Stimulated activated CD8-positive, alpha-beta memory T cell treated with anti-CD3 and anti-CD28 coated beads, Interleukin-15, amount 100 ng/mL, for 24 hours (primary cell): Measurements from ENCODE around the gene KRT33B.

Experiments
- DNase-seq: peaks from one replicate; pipeline ENCODE4 v3.0.0-alpha.2; 2020; ENCODE audit warnings: low read depth

Gene KRT33B

DNA sequence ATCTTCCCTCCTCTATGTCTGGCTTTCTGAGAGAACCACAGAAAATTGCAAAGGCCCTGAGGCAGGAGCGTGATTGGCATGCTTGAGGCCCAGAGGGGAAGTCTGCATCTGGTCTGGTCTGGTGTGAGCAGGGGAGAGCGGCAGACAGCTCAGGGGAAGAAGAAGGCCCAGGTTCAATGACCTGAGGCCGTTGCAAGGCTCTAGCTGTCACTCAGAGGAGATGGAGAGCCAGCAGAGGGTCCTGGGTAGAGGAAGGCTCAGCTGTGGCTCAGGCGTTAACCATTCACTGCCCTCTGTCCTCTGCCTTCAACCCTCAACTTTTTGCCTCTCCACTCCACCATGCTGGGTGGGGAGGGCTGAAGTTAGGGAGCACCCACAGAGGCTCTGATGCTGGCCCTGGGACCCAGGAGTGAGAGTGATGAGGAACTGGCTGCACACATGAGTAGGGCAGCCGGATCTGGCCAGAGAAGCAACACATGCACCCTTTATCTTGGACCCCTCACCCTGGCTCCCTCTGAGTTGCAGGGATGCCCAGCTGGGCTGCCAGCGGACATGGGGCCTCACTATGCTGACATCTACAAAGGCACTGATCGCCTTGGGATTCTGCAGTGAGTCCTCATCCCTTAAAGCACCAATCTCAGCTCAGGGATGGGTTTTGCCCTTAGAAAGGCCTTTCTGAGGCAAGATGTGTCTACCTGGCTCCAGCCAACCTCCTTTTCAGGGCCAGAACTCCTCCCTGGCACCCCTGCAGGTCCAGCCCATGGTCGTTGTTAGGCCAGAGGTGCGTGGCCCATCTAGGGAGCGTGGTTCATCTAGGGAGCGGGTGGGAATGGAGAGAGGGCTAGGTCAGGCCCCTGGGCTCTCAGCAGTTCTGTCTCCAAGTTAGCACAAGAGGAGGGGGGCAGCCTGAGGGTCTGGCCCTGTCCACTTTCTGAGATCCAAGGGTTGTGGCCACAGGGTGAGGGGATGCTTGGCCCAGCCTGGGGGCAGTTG lies 46.4 kb downstream of the KRT33B start:
- no peak for DNase-seq

DNA sequence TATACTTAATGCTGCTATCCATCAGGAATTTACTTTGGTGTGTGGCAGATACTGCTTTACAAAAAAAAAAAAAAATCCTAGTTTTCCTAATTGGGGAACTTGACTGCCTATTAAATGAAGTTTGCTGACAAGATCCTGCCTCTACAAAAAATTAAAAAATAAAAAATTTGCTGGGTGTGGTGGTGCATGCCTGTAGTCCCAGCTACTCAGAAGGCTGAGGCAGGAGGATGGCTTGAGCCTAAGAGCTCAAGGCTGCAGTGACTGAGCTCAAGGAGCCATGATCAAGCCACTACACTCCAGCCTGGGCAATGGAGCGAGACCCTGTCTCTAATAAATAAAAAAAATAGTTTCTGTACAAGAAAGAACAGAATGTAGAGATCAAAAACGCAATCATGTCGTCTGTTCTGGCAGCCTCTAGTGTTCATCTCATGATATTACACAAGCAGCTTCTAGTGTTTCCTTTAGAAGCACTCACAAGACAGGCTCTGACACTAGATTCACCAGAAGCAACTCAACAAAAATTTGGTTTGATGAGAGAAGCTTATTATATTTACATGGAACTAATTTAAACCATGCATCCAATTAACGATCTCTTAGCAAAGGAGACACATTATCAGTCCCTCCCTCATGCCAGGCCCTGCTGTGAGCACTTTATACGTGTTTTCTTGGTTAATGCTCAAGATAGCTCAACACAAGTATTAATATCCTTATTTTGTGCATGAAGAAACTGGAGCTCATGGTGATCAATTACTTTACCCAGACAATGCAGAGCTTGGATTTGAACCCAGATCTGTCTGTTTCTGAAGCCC lies 47.3 kb downstream of the KRT33B start:
- no peak for DNase-seq

DNA sequence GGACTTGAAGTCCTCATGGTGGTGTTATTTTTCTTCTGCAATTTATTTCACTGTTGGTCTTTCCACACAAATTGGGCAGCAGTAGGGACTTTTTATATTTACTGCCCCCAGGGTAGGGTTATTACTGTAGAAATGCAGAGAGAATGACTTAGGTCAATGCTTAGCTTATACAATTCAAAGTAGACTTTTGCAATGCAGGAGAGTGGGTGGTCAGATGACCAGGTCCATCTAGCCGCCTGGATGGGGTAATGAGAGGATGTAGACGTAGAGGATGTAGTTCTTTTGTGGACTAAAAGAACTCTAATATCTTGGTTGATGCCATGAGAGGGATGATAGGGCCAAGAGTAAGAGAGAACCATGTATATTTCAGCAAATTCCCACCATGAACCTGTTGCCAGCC lies 51.4 kb downstream of the KRT33B start:
- DNase-seq, result no peak

DNA sequence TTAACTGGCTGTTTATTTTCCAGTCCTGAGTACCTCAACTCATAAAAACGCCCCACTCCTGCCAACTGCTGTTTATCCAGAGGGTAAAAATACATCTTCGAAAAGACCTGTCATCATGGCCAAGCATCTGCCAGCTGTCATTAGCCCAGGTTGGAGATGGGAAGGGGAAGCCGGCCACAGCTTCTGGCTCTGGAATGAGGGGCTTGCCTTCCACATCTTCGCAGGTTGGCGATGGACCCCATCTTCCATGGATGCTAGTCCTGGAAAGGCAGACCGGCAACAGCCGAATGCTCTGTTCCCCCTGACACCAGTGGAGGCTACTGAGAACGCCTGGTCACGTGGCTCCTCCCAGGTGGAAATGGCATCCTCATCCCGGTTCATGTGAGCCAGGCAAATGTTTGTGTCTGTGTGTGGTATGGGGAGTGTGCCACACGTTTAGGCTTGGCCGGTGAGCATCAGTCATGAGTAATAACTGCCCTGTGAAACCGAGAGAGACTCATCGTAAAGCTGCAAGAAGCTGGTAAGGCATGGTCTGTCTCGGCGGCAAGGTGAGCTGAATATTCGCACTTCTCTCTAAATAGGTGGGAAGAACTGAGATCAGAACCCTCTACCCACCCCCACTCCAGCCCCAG lies 53.7 kb downstream of the KRT33B start:
- DNase-seq, result no peak

DNA sequence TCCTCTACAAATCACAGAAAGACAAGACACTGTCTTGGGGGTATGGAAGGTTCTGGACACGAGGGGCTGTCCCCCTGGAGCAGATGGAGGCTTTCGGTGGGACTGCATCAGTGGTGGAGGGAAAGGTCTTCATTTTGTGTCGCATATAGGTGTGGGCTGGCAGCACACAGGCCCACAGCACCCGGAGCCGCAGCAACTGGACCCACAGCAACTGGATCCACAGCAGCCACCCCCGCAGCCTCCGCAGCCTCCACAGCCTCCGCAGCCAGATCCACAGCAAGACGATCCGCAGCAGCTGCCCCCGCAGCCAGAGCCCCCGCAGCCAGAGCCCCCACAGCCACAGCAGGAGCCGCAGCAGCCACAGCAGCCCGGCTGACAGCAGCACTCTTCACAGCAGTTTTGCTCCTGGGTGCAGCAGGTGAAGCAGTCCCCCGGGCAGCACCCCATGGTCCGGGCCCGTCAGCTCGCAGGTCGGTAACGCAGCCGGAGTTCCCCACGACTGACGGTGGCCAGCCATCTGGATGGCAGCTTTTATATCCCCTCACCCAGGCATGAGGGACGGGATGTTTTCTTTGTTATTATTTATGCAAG lies 54.3 kb downstream of the KRT33B start, which contains the start of gene KRTAP17-1:
Gene KRTAP17-1, minus strand, starts transcription at position 507 of the 591 bp plus-strand sequence. Its CDS starts 60 bp downstream, at position 447.
- DNase-seq, result no peak
